SU-DHL-6 (cell line): ENCODE data around the gene PEAK3.

Source experiments
- EZH2phosphoT487 ChIP-seq: fragments of 200-600 bp; sonication (generic), shearing (Covaris generic); conservative IDR thresholded peaks from 2 replicates; pipeline ENCODE4 v1.6.1; 2018; ENCODE audit warnings: mild to moderate bottlenecking, antibody characterized with exemption, low read length, moderate library complexity, mixed read lengths
- TF ChIP-seq, protein P1 (sequence below): fragments of 200-600 bp; sonication (generic); IDR thresholded peaks from one replicate; pipeline ENCODE4 v1.5.1; 2017; ENCODE audit warnings: antibody characterized with exemption, mild to moderate bottlenecking, low read length, moderate library complexity; ENCODE audit not compliant: insufficient read depth, poor library complexity, severe bottlenecking

DNA sequence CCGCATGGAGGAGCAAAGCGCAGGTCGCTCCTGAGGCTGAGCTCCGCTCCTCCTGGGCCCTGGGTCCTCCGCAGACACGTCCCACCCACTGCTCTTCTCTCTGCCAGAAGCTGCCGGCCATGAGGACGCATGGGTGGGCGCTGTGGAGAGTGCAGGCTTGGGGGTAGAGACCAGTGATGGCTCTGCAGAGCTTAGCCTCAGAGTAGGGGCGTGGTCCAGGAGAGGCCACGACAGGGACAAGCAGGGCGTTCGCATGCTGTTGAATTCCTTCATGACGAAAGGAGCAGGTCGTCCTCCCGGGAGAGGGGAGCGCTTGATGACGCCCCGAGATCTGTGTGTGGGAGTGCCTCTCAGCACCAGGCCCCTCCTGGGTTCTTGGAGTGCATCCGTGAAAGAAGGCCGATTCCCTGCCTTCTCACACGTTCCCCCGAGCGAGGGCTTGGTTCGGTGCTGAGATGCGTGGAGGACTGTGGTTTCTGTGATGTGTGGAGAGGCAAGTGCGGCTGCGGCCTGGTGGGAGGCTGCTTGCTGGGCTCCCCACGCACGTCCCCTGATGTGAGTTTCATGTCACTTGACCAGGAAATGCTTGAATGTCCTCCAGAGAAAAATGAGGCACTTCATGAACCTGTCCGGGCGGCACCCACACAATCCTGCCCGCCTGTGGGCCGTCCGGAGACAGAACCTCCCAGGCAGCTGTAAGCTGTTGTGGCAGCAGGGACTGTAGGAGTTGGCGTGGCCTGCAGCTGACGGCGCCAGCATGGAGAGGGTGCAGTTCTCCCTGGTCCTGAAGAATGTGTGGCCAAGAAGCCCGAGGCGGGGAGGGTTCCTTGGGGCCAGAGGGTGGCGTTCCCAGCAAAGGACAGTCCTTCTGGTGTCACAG lies 40.9 kb downstream of the PEAK3 start:
- TF ChIP-seq, protein P1, sequence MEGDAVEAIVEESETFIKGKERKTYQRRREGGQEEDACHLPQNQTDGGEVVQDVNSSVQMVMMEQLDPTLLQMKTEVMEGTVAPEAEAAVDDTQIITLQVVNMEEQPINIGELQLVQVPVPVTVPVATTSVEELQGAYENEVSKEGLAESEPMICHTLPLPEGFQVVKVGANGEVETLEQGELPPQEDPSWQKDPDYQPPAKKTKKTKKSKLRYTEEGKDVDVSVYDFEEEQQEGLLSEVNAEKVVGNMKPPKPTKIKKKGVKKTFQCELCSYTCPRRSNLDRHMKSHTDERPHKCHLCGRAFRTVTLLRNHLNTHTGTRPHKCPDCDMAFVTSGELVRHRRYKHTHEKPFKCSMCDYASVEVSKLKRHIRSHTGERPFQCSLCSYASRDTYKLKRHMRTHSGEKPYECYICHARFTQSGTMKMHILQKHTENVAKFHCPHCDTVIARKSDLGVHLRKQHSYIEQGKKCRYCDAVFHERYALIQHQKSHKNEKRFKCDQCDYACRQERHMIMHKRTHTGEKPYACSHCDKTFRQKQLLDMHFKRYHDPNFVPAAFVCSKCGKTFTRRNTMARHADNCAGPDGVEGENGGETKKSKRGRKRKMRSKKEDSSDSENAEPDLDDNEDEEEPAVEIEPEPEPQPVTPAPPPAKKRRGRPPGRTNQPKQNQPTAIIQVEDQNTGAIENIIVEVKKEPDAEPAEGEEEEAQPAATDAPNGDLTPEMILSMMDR = no peak
- TF ChIP-seq EZH2phosphoT487 = no peak
